Naive thymus-derived CD8-positive, alpha-beta T cell (primary cell): ENCODE results near the gene TAF3. TPM values are rescaled to one million over a fixed set of nuclear protein-coding genes. Genes with fewer than 3 reads are reported as not detected.
A peak's percentile ranks its signal among the peaks of the same experiment; 100 is the strongest.

Experiments used
- ATAC-seq, 2 donors: fragments of 150-1000 bp; cut with Tn5 transposase in 1 of 2; sonication (Bioruptor Pico), chemical (Tn5 transposase) in 1 of 2; 1 replicate in 1 of 2; 2 replicates in 1 of 2; pipeline ENCODE4 v1.10.0; 2021; ENCODE audit warnings: mild to moderate bottlenecking in 2 of 2, moderate library complexity in 2 of 2
- POLR2A ChIA-PET: fragments of 350-600 bp; sonication (Branson Sonifier 250); formaldehyde crosslinking; loops from one replicate; lab custom pipeline; 2021; ENCODE audit warnings: antibody characterized with exemption; lab: Charles Lee
- DNase-seq, 10 donors: peaks; one replicate each; pipeline versions ENCODE4 v3.0.0 to v3.0.0-alpha.2; 2020 to 2022
- H3K27ac Mint-ChIP-seq, 10 donors: one replicate each; pipeline ENCODE4 v1.8.0; 2020 to 2022; ENCODE audit warnings: mild to moderate bottlenecking in 10 of 10, mixed read lengths in 10 of 10, moderate library complexity in 4 of 10, inconsistent platforms in 1 of 10
- H3K27me3 Mint-ChIP-seq, 5 donors: one replicate each; pipeline ENCODE4 v1.8.0; 2021 to 2022; ENCODE audit warnings: mixed read lengths in 5 of 5
- H3K36me3 Mint-ChIP-seq, 3 donors: one replicate each; pipeline ENCODE4 v1.8.0; 2020 to 2022; ENCODE audit warnings: mixed read lengths in 3 of 3, mild to moderate bottlenecking in 2 of 3, inconsistent platforms in 1 of 3
- H3K4me1 Mint-ChIP-seq, 4 donors: one replicate each; pipeline ENCODE4 v1.8.0; 2021 to 2022; ENCODE audit warnings: mixed read lengths in 4 of 4
- H3K4me3 Mint-ChIP-seq, 10 donors: one replicate each; pipeline ENCODE4 v1.8.0; 2020 to 2022; ENCODE audit warnings: mild to moderate bottlenecking in 10 of 10, mixed read lengths in 10 of 10, moderate library complexity in 6 of 10, inconsistent platforms in 1 of 10
- H3K9me3 Mint-ChIP-seq, 9 donors: one replicate each; pipeline ENCODE4 v1.8.0; 2020 to 2022; ENCODE audit warnings: mixed read lengths in 9 of 9, mild to moderate bottlenecking in 3 of 9, inconsistent platforms in 1 of 9, moderate library complexity in 1 of 9
- polyA plus RNA-seq, 3 donors: library from polyadenylated mRNA; unstranded; fragments of 300-500 nt; fragmentation: Illumina TruSeq; gene quantifications; one replicate each; pipeline ENCODE4 v1.2.3, GENCODE V29; 2021
- total RNA-seq, 8 experiments: library from RNA in 2 of 8; stranded (reverse) in 2 of 8; gene quantifications; one replicate each; pipeline ENCODE4 v1.2.3 and lab custom pipeline; 2021 to 2026

Gene TAF3
- total and polyA plus RNA-seq, 5 experiments from 2014 or later: 6.8 to 24.6 (median 16.4) TPM

- peak overlapping the region in 4 of 10 donors; percentile 25 to 77 (median 48) for H3K27ac Mint-ChIP-seq
- peak in 2 of 10 donors; percentile 16 to 23 for DNase-seq
Measured at GRCh38 chr10:8047452-8048280, 229.4 kb downstream of the TAF3 start.

DNA sequence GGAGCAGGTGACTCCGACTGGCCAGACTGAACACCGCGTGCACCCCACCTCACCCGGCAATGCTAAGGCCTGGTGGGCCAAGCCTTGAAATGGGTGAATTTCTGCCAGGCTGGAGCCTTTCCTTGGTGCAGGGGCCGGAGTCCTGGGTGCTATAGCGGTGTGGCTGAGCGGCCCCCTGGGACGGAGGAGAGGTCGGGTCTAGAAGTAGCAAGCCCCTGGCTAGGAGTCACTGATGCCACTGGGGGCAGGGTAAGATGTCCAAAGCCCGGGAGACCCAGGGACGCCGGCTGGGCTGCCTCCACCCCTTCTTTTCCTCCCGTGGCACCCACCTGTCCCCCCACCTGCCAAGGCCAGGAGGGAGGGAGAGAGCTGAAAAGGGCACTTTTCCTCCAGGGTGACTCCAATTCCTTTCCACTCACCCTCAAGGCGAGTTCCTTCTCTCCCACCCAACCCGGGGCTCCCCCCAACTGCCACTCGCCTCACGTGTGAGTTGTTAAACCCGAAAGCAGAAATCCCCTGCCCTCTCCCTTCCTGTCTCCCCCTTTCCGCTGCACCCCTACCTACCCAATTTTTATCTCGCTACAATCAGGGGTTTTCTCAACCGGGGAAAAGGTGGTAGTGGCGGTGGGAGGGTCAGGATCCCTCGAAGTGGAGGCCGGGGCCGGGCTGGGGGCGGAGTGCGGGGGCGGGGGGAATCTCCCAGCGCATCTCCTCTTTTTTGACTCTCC, 230.1 kb downstream of the TAF3 start:
- H3K4me3 Mint-ChIP-seq: peak overlapping the region in 9 of 10 donors; percentile 43 to 93 (median 67)
- DNase-seq: peak in 8 of 10 donors; percentile 48 to 78 (median 62)
- POLR2A ChIA-PET: interaction anchor here (3.8 kb wide), 1 partner anchor 12 kb away, joined by 20 read pairs; no protein-coding TSS in a partner anchor
- H3K27me3 Mint-ChIP-seq: peaks cover 39 to 76% (median 67%) of the 10 kb centered on the region in 5 donors
- H3K27ac Mint-ChIP-seq: peak overlapping the region in 8 of 10 donors; percentile 8 to 86 (median 40)
- peak; percentile 6 to 69 for ATAC-seq
- H3K9me3 Mint-ChIP-seq: peaks cover 0 to 4% (median 0%) of the 10 kb centered on the region in 9 donors
- peaks cover 34 to 86% (median 66%) of the 10 kb centered on the region in 4 donors for H3K4me1 Mint-ChIP-seq
- H3K36me3 Mint-ChIP-seq: peaks cover 0 to 7% (median 0%) of the 10 kb centered on the region in 3 donors

More at GRCh38 chr10:8047452-8048280, 229.4 kb downstream of the TAF3 start:
- Mint-ChIP-seq H3K4me1 (peaks cover 33 to 86% (median 66%) of the 10 kb centered on the region in 4 donors), H3K27me3 (peaks cover 38 to 76% (median 67%) of the 10 kb centered on the region in 5 donors), H3K4me3 (peak overlapping the region in 6 of 10 donors; percentile 1 to 93 (median 41)), H3K36me3 (peaks cover 0 to 7% (median 2%) of the 10 kb centered on the region in 3 donors), H3K9me3 (peaks cover 0 to 4% (median 0%) of the 10 kb centered on the region in 9 donors)
- POLR2A ChIA-PET: interaction anchor here (3.8 kb wide), 1 partner anchor 12 kb away, joined by 20 read pairs; no protein-coding TSS in a partner anchor
- no peak for ATAC-seq

- peak overlapping the region in 6 of 10 donors; percentile 7 to 57 (median 37) for H3K27ac Mint-ChIP-seq
- H3K9me3 Mint-ChIP-seq: peaks cover 0 to 2% (median 0%) of the 10 kb centered on the region in 9 donors
- POLR2A ChIA-PET: interaction anchor here (0.9 to 3.8 kb wide), 3 partner anchors 11 to 391 kb away, joined by 3 to 20 read pairs (median 3); no protein-coding TSS in a partner anchor
- DNase-seq: peak in 2 of 10 donors; percentile 25 to 30
- H3K4me3 Mint-ChIP-seq: peak overlapping the region; percentile 2 to 93 (median 66)
- peaks cover 34 to 69% (median 59%) of the 10 kb centered on the region in 5 donors for H3K27me3 Mint-ChIP-seq
- ATAC-seq: no peak
- peaks cover 31 to 85% (median 62%) of the 10 kb centered on the region in 4 donors for H3K4me1 Mint-ChIP-seq
- peaks cover 0 to 7% (median 0%) of the 10 kb centered on the region in 3 donors for H3K36me3 Mint-ChIP-seq
Measured at GRCh38 chr10:8049045-8049864, 230.9 kb downstream of the TAF3 start.

DNA sequence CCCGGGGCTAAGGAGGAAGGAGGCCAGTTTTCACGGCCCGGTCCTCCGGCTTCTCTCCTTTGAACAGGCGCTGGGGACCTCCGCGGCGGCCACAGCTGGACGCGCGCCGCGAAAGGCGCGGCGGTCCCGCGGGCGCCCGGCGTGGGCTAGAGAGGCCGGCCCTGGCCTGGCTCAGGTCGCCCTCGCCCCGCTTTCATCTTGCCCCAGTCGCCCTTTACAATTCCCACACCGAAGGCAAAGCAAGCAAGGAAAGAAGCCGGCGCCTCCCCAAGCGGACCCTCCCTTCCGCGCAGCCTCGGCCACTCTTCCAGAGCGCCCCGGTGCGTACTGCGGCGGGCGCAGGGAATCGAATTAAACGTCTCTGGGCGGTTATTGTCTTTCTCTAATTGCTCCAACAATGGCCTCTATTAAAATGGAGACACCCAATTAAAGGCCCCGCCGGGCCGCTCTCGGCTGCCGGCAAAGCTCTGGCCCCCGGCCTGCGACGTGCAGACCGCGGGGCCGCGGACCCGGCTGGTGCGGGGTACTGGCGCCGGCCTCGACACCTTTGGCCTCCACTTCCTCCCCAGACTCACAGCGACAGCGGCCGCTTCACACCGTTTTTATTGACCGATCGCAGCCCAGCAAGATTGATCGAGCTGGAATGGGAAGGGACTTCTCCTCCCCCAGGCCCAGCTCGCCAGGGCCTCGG, 231.7 kb downstream of the TAF3 start:
- DNase-seq (peak in 1 of 10 donors; percentile 20), ATAC-seq (no peak)
- peak overlapping the region in 1 of 10 donors; percentile 43 for H3K27ac Mint-ChIP-seq
- H3K9me3 Mint-ChIP-seq: peaks cover 0 to 4% (median 0%) of the 10 kb centered on the region in 9 donors
- H3K36me3 Mint-ChIP-seq: peaks cover 0 to 7% (median 0%) of the 10 kb centered on the region in 3 donors
- H3K4me3 Mint-ChIP-seq: peak overlapping the region in 9 of 10 donors; percentile 19 to 93 (median 67)
- POLR2A ChIA-PET: interaction anchor here (0.9 to 3.8 kb wide), 3 partner anchors 10 to 390 kb away, joined by 3 to 20 read pairs (median 3); no protein-coding TSS in a partner anchor
- peaks cover 27 to 83% (median 56%) of the 10 kb centered on the region in 4 donors for H3K4me1 Mint-ChIP-seq
- peaks cover 31 to 62% (median 53%) of the 10 kb centered on the region in 5 donors for H3K27me3 Mint-ChIP-seq

DNA sequence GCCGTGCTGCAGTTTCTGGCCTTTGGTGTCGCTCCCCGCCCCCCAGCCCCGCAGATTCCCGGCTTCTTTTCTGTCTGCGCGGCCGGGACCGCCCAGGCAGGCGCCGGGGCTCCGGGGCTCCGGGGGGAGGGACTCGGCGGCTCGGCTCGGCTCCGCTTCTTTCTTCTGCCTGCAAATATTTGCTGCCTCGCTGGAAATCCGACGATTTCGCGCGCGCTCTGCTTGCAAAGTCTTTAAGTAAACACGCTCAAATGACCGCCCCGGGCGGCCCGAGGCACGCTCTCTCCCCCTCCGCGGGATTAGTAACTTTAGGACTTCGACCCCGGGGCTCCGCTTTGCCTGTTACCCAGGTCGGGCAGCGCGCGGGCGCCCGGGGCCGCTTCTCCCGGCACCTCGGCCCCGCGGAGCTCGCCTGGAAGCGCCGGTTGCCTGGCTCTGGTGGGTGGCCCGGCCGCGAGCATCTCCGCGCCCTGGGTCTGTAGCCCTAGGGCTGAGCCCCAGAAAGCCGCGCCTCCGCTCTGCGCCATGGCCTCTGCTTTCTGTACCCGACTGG, 232.3 kb downstream of the TAF3 start:
- POLR2A ChIA-PET: interaction anchor here (1.2 to 3.8 kb wide), 2 partner anchors 9 to 353 kb away, joined by 3 to 20 read pairs; no protein-coding TSS in a partner anchor
- H3K4me3 Mint-ChIP-seq: peak overlapping the region; percentile 57 to 93 (median 76)
- peaks cover 0 to 4% (median 0%) of the 10 kb centered on the region in 9 donors for H3K9me3 Mint-ChIP-seq
- no peak for ATAC-seq
- peaks cover 0 to 7% (median 0%) of the 10 kb centered on the region in 3 donors for H3K36me3 Mint-ChIP-seq
- H3K27ac Mint-ChIP-seq: peak overlapping the region in 1 of 10 donors; percentile 65
- H3K4me1 Mint-ChIP-seq: peaks cover 24 to 77% (median 49%) of the 10 kb centered on the region in 4 donors
- H3K27me3 Mint-ChIP-seq: peaks cover 26 to 55% (median 49%) of the 10 kb centered on the region in 5 donors
- DNase-seq: peak in 4 of 10 donors; percentile 32 to 49 (median 46)

- Mint-ChIP-seq H3K4me3 (peak overlapping the region in 5 of 10 donors; percentile 14 to 93 (median 33)), H3K9me3 (peaks cover 0 to 4% (median 0%) of the 10 kb centered on the region in 9 donors), H3K36me3 (peaks cover 0 to 7% (median 0%) of the 10 kb centered on the region in 3 donors), H3K27ac (no peak overlapping the region), H3K27me3 (peaks cover 20 to 49% (median 42%) of the 10 kb centered on the region in 5 donors), H3K4me1 (peaks cover 20 to 71% (median 43%) of the 10 kb centered on the region in 4 donors)
- POLR2A ChIA-PET: interaction anchor here (3.8 kb wide), 1 partner anchor 9 kb away, joined by 20 read pairs; no protein-coding TSS in a partner anchor
- no peak for ATAC-seq
- peak in 3 of 10 donors; percentile 25 to 31 (median 28) for DNase-seq
Measured at GRCh38 chr10:8051109-8051821, 233.0 kb downstream of the TAF3 start.

GRCh38 chr10:8051851-8052257, 233.5 kb downstream of the TAF3 start:
- POLR2A ChIA-PET: interaction anchor here (0.7 to 3.8 kb wide), 3 partner anchors 8 to 263 kb away, joined by 3 to 20 read pairs (median 3); no protein-coding TSS in a partner anchor
- ATAC-seq (no peak), DNase-seq (no peak)
- Mint-ChIP-seq H3K27me3 (peaks cover 15 to 43% (median 36%) of the 10 kb centered on the region in 5 donors), H3K9me3 (peaks cover 0 to 4% (median 0%) of the 10 kb centered on the region in 9 donors), H3K4me1 (peaks cover 18 to 70% (median 43%) of the 10 kb centered on the region in 4 donors), H3K4me3 (peak overlapping the region; percentile 58 to 98 (median 86)), H3K36me3 (peaks cover 0 to 10% (median 0%) of the 10 kb centered on the region in 3 donors), H3K27ac (peak overlapping the region in 7 of 10 donors; percentile 32 to 98 (median 70))

- H3K4me3 Mint-ChIP-seq: peak overlapping the region; percentile 58 to 99 (median 94)
- POLR2A ChIA-PET: interaction anchor here (0.7 to 1.7 kb wide), 5 partner anchors 9 to 392 kb away, joined by 3 to 6 read pairs (median 3); no protein-coding TSS in a partner anchor
- peaks cover 0 to 4% (median 0%) of the 10 kb centered on the region in 9 donors for H3K9me3 Mint-ChIP-seq
- H3K4me1 Mint-ChIP-seq: peaks cover 17 to 70% (median 43%) of the 10 kb centered on the region in 4 donors
- H3K36me3 Mint-ChIP-seq: peaks cover 0 to 10% (median 0%) of the 10 kb centered on the region in 3 donors
- H3K27me3 Mint-ChIP-seq: peaks cover 10 to 37% (median 30%) of the 10 kb centered on the region in 5 donors
- DNase-seq (peak in 5 of 10 donors; percentile 43 to 63 (median 54)), ATAC-seq (no peak)
- H3K27ac Mint-ChIP-seq: peak overlapping the region; percentile 9 to 98 (median 62)
Measured at GRCh38 chr10:8052341-8052955, 234.1 kb downstream of the TAF3 start.

GRCh38 chr10:8052956-8053445, 234.7 kb downstream of the TAF3 start:
- H3K27me3 Mint-ChIP-seq: peaks cover 10 to 32% (median 25%) of the 10 kb centered on the region in 5 donors
- POLR2A ChIA-PET: interaction anchor here (0.6 to 1.7 kb wide), 5 partner anchors 10 to 392 kb away, joined by 3 to 6 read pairs (median 3); no protein-coding TSS in a partner anchor
- peak overlapping the region in 5 of 10 donors; percentile 5 to 98 (median 45) for H3K27ac Mint-ChIP-seq
- DNase-seq (no peak), ATAC-seq (no peak)
- H3K4me1 Mint-ChIP-seq: peaks cover 18 to 70% (median 45%) of the 10 kb centered on the region in 4 donors
- H3K36me3 Mint-ChIP-seq: peaks cover 0 to 9% (median 0%) of the 10 kb centered on the region in 3 donors
- peak overlapping the region; percentile 31 to 99 (median 94) for H3K4me3 Mint-ChIP-seq
- peaks cover 0 to 4% (median 0%) of the 10 kb centered on the region in 9 donors for H3K9me3 Mint-ChIP-seq
